Endothelial cell of umbilical vein (primary cell): Measurements from ENCODE around the gene STK39.

ENCODE experiments used
- CTCF ChIP-seq, 2 donors: IDR thresholded peaks; 1 replicate in 1 of 2; 2 replicates in 1 of 2; pipeline ENCODE4 v1.5.1; 2011; ENCODE audit warnings: low read length in 2 of 2, mild to moderate bottlenecking in 2 of 2, moderate library complexity in 2 of 2, control low read depth in 1 of 2, inconsistent platforms in 1 of 2, low read depth in 1 of 2; ENCODE audit not compliant: insufficient read depth in 1 of 2; ENCODE audit errors: extremely low read depth in 1 of 2
- FOS ChIP-seq: IDR thresholded peaks from 2 replicates; pipeline ENCODE4 v1.6.1; 2011; ENCODE audit warnings: mild to moderate bottlenecking, low read length, moderate library complexity, borderline replicate concordance; ENCODE audit not compliant: insufficient read depth
- GATA2 ChIP-seq: IDR thresholded peaks from 2 replicates; pipeline ENCODE4 v1.7.0; 2011; ENCODE audit warnings: low read depth, mild to moderate bottlenecking, moderate library complexity, mixed read lengths, low read length; ENCODE audit not compliant: insufficient read length, insufficient read depth
- JUN ChIP-seq: IDR thresholded peaks from 2 replicates; pipeline ENCODE4 v1.6.1; 2011; ENCODE audit warnings: borderline replicate concordance, low read depth; ENCODE audit not compliant: insufficient read length, insufficient read depth
- MAX ChIP-seq: IDR thresholded peaks from 2 replicates; pipeline ENCODE4 v1.6.1; 2011; ENCODE audit not compliant: insufficient read depth, insufficient read length
- MYC ChIP-seq: IDR thresholded peaks from one replicate; pipeline ENCODE4 v1.6.1; 2011; ENCODE audit warnings: mild to moderate bottlenecking, low read depth, low read length
- POLR2A ChIP-seq: IDR thresholded peaks from 2 replicates; pipeline ENCODE4 v1.6.1; 2012; ENCODE audit warnings: low read depth, mild to moderate bottlenecking, control low read depth, low read length
- POLR2AphosphoS5 ChIP-seq: IDR thresholded peaks from 2 replicates; pipeline ENCODE4 v1.6.1; 2012; ENCODE audit warnings: low read depth, mild to moderate bottlenecking, control low read depth, low read length, moderate library complexity; ENCODE audit not compliant: insufficient read depth

- no peak for TF ChIP-seq CTCF (IDR thresholded peaks at IDR 0.05; ENCODE audit: extremely low read depth in 1 of 2, insufficient read depth in 1 of 2, low read depth in 1 of 2, low read length in 2 of 2)
- no peak for TF ChIP-seq GATA2
- no peak for TF ChIP-seq MAX
- TF ChIP-seq POLR2AphosphoS5 = no peak
- no peak for TF ChIP-seq POLR2A
- TF ChIP-seq FOS = no peak
- no peak for TF ChIP-seq JUN
- TF ChIP-seq MYC = no peak
Observed at GRCh38 chr2:168138374-168138773, 109.0 kb downstream of the STK39 start.
